HG02678 (cell line): ENCODE results near the gene FKBP1A.
"Not testable (repeated sequence)": the region's sequence is repeated elsewhere in the genome, so short reads cannot be mapped to it uniquely, and the experiment has no call there.

Experiments
- ATAC-seq: cut with Tn5 transposase; IDR thresholded peaks from one replicate; pipeline ENCODE4 v1.9.1; 2021; ENCODE audit warnings: mild to moderate bottlenecking, moderate library complexity; ENCODE audit not compliant: unreplicated experiment

FKBP1A gene

GRCh38 chr20:1417790-1418189 lies 24.9 kb upstream of the FKBP1A start:
- ATAC-seq, result no peak

DNA sequence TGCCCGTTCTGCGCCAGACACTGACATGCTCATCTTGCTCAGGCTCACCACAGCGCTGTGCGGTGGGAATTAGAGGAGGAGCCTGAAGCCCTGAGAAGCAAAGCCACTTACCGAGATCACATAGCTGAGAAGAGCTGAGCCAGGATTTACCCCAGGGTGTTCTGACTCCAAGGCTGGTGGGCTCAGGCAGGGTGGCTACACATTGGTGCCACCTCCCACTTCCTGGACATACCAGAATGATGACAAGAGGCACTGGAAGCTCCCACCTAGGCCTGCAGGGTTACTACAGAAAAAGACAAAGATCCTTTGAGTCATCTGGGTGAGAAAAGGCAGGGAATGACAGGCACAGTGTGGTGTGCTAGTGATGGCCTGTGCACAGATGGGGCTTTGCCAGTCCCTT lies 24.4 kb upstream of the FKBP1A start:
- ATAC-seq, result no peak

DNA sequence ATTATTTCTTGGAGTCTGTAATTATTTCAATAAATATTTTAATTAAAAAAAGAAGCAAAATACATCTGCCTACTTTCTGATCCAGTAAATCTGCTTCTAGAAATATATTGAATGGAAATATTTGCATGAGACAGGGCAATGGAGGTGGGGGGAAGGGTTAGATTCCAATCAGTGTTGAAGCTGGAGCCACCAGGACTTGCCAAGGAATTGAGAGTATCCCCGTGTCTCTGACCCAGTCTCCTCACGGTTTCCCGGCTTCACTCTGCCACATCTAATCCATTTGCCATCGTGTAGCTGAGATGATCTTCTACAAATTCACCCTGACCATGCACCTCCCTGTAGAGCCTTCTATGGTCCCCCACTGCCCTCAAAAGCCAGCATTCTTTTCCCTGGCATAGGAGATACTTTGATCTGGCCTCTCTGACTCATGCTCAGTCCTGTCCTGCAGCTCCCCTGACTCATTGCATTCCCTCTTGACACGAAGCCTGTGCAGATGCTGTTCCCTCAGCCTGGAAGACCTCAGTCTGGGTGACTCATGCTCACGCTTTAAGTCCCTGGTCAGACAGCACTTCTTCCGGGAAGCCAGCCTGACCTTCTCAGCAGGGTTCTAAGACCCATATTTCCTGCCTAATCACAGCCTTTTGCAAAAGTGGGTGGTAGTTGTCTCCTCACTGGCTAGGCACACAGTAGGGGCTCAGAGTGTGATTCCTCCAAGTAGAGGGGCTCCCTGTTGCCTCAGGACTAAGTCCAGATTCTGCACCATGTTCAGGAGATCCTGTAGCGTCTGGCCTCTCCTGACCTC lies 23.0 kb upstream of the FKBP1A start:
- ATAC-seq, result no peak

GRCh38 chr20:1414982-1415381 lies 22.1 kb upstream of the FKBP1A start:
- no peak for ATAC-seq

DNA sequence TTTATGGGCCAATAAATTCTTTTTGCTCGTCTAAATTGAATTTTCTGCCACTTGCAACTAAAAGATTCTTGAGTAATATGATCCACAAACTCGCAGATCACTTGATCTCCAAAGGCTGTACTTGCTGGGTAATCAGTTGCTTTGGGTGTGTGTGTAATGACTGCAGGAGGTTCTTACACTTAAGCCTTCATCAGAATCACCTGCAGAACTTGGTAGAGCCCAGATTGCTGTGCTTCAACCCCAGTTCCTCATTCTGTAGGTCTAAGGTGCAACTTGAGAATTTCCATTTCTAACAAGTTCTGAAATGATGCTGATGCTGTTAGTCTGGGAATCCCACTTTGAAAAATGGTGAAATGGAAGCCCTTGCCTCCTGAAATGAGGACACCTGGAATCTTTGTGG lies 12.9 kb upstream of the FKBP1A start:
- no peak for ATAC-seq

DNA sequence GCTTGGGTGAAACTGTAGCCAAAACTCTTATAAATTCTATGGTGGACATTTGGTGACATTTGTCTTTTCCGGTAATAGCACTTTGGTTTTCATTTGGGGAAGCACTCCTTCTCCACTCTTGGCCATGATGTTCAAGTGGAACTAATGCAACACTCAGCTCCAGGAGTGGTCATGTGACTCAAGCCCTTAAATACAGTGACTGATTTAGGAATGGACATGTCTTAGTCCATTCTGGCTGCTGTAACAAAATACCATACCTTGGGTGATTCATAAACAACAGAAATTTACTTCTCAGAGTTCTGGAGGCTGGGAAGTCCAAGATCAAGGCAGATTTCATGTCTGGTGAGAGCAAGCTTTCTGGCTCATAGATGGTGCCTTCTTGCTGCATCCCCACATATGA lies 10.8 kb upstream of the FKBP1A start:
- ATAC-seq, result no peak

DNA sequence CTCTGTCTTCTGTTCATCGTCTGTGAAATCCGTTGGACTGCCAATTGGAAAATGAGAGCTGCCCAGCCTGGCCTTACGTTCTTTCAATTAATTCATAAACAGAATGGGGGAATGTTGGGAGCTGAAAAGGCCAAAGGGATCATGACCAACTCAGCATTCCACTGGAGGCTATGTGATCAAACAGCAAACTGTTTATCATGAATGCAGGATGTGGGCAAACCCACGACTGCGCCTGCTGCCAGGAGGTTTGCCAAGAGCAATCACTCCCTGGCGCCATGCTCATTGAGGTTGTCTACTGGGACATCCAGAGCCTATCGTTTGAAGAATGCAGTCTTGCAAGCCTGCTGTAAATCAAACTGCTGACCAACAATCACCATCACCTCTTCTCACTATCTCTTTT lies 9.3 kb upstream of the FKBP1A start:
- ATAC-seq, result no peak

DNA sequence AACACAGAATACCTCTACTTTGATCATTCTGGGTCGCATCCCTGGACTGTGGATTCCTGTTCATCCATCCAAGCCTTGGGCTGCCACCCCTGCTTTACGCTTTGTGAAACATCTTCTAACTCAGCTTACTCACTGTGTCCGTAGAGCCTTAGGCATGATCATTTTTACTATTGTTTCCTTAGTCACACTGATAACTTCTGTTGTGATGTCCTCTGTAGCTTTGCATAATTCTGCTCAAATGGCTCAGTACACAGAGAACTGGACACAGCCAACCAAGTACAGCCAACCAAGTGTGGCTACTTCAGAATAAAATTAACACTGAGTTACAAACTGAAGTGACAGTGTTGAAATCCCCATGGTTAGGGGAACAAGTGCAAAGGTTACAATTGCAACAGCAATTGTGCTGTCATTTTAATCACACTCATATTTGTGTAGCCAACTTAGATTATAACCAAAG lies 8.6 kb upstream of the FKBP1A start:
- no peak for ATAC-seq

DNA sequence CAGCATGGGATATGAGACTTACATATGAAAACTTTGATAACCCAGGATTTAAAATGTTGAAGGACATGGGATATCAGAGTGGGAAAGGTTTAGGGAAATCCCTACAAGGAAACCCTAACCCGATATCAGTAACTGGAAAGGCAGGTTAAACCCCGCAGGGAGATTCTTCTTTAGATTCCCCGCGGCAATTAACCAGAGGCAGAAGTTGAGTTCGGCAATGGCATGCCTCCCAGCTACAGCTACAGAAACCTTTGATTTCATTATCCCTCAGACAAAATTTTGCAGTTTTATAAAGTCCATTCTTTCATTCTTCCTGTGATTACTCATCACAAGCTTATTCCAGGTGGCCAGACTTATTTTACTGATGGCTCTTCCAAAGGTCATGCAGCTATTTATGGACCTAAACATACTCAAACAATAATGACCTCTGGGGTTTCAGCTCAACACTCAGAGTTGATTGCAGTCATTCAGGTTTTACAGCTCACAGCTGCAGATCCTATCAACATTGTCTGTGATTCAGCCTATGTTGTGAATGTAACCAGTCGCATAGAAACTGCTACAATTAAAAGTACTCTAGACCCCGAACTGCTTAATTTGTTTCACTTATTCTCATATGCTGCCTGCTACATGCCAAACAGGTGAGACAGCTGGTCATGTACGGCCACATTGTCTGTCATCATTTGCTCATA lies 7.0 kb upstream of the FKBP1A start:
- ATAC-seq, result not testable (repeated sequence)

DNA sequence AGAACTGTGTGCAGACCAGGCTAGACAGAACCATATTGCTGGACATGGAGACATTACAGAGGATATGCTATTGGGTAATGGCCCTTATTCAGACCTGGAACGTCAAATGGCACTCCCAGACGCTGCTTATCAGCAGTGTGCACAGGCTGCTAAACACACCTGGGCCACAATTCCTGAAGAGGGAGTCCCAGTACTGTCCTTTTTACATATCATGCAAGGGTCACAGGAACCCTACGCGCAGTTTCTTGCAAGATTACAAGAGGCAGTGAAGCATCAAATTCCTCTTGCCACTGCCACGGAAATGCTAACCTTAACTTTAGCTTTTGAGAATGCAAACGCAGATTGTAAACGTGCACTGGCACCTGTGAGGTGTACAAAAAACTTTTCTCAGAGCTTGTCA lies 5.3 kb upstream of the FKBP1A start:
- ATAC-seq, result not testable (repeated sequence)

DNA sequence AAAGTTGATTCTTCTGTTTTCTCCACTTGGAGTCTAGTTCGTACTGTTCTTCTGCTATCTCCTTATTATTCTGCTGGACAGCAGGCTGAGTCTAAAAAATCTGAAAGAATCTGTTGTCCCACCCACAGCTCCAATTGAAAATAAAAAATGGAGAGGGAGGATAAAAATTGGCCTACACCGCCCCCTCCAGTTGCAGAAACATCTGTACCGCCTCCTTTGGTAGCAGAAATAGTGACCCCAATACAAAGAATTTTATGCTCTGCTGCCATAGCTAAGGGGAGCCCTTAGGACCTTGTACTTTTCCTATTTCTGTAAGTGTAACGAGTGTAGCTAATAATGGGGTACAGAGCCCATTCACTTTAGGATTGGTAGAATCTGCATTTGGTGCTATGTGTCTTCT lies 4.9 kb upstream of the FKBP1A start:
- ATAC-seq, result no peak

- no peak for ATAC-seq
Observed at GRCh38 chr20:1396702-1397101, 3.8 kb upstream of the FKBP1A start.

DNA sequence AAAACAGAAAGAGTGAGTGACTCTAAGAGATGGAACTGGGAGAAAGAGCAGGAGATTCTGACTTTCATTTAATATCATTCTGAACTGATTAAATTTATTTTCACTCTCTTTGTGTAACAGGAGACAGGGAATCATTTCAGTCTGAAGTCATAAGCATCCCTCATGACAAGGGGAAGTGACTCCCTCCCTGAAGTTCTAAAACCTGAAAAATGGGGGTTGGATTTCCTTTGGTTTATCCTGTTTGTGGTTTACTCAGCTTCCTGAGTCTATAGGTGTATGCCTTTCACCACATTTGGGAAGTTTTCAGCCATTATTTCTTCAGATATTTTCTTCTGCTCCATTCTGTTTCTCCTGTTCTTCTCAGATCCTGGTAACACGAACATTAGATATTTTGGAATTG lies 3.4 kb upstream of the FKBP1A start:
- no peak for ATAC-seq

- no peak for ATAC-seq
Observed at GRCh38 chr20:1394686-1395085, 1.8 kb upstream of the FKBP1A start.

- no peak for ATAC-seq
Observed at GRCh38 chr20:1393507-1393882, 641 bp upstream of the FKBP1A start.

DNA sequence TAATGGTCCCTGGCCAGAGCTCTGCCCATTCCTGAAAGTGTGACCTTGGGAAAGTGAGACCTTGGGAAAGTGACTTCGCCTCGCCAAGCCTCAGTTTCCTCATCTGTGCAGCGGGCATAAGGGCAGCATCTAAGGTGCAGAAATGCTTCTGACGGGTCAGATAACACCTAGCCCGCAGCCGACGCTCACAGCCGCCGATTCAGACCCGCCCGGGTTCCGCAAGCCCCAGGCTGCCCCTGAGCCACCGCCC lies 486 bp downstream of the FKBP1A start:
- ATAC-seq, result peak; percentile 21

DNA sequence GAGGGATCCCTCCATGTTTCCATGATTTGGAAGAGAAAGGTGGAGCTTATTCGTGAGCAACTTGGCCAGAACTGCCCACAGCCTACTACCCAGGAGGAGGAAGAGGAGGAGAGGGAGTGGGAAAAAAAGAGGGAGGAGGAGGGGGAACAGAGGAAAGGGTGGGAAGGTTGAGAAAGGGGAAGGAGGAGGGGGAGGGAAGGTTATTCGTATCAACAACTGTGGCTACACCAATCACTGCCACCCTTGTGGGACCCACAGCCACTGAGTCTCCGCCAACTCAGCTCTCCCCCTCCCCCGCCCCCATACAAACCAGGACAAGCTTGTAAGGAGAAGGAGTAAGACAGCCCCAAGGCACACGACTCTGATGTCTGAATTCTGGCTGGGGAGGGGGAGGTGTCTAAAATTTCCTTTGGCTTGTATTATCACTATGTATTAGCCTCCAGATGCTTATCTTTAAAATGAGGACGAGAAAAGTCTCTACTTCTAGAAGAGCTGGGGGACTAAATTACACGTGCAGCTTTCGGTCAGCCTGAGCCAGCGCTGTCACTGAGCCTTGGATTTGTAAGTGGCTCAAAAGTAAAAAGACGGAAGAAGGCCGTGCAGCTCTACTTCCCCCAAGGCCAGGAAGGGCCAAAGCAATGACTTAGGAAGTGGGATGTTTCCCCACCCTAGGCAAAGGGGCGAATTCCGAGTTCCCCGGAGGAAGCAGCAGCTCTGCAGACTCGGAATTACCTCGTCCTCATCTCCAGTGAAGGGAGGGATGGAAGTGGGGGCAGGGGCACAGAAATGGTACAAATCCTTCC lies 1.0 kb downstream of the FKBP1A start:
- no peak for ATAC-seq

GRCh38 chr20:1390581-1391403 lies 2.1 kb downstream of the FKBP1A start:
- ATAC-seq, result no peak

DNA sequence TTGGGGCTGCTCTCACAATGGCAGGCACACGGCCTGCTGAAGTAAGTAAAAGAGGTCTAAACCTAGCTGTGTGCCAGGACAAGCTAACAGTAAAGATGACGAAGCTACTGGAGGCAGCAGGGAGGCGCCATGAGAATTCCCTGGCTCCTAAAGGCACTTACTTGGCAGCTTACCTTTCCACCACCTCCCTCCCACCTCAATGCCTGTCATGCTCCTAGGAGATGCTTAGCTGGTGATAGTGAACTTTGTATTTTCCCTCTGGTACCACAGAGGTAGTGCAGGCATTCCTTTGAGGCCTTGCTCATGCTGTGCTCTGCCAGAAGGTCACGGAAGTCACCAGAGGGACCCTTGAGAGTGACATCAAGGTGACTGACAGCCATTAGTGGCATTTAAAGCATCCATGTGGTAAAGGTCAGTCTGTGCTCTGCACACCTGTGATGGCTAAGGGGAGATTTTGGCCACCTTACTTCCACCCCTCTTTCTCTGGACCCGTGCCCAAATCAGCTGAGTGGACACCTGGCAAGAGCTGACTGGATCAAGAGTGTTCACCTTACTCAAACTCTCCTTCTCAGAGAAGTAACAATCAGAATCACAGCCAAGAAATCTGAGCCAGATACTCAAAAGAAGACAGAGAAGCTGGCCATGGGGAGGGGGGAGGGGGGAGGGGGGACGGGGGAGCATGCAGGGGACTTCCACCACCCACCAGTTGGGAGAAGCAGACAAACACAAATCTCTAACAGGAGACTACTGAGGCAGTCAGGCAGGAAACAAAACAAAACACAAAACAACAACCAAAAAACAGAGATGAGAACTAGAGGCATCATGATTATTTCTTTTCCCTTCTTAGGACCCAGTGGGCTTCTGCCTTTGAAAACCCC lies 2.9 kb downstream of the FKBP1A start:
- ATAC-seq, result no peak
